LoVo (cell line): Measurements from ENCODE around the gene ARFIP2.

Source experiments
- DNase-seq: peaks from one replicate; pipeline ENCODE4 v3.0.0-alpha.2; 2016; ENCODE audit warnings: low spot score

The ARFIP2 gene

GRCh38 chr11:6440906-6441358 lies 40.2 kb downstream of the ARFIP2 start, which contains the start of gene HPX:
HPX (minus strand) TSS chr11:6440987; CDS start chr11:6440963, 24 bp downstream.
- DNase-seq = no peak

GRCh38 chr11:6438979-6439571 lies 42.1 kb downstream of the ARFIP2 start:
- DNase-seq = peak; percentile 13

GRCh38 chr11:6437993-6438392 lies 43.1 kb downstream of the ARFIP2 start:
- DNase-seq = no peak

- DNase-seq = no peak
Observed at GRCh38 chr11:6437423-6437822, 43.7 kb downstream of the ARFIP2 start.

- no peak for DNase-seq
Observed at GRCh38 chr11:6433998-6434660, 47.0 kb downstream of the ARFIP2 start.

GRCh38 chr11:6431861-6432260 lies 49.3 kb downstream of the ARFIP2 start:
- peak; percentile 53 for DNase-seq

GRCh38 chr11:6427516-6427915 lies 53.6 kb downstream of the ARFIP2 start:
- DNase-seq = no peak
